Measurements from ENCODE around the gene KMT5B.

- TF ChIP-seq CTCF (IDR thresholded peaks at IDR 0.05) (no peak), ZFX (IDR thresholded peaks at IDR 0.05; ENCODE audit: borderline replicate concordance) (no peak)
Observed at GRCh38 chr11:68150037-68150436, 63.1 kb downstream of the KMT5B start.

Measured in 22Rv1 (cell line).